MM.1S (cell line): ENCODE results near the gene GPR17.

Source experiments
- CTCF ChIP-seq: fragments of 300-600 bp; sonication (generic); IDR thresholded peaks from 2 replicates; pipeline ENCODE4 v1.5.1; 2016; ENCODE audit warnings: antibody characterized with exemption, low read length, mixed read lengths
- EZH2 ChIP-seq: fragments of 300-600 bp; sonication (generic); optimal IDR thresholded peaks from 2 replicates; pipeline ENCODE3; 2017; ENCODE audit warnings: low read depth, mild to moderate bottlenecking, antibody characterized with exemption, low read length, mixed read lengths

- no peak for TF ChIP-seq CTCF
- no peak for TF ChIP-seq EZH2
Measured at GRCh38 chr2:127643439-127644065, 2.4 kb upstream of the GPR17 start.
